HEK293T (cell line): ENCODE measurements around the gene CCDC92.

Experiments used
- CTCF ChIA-PET: fragments of 350-600 bp; formaldehyde crosslinking; extraction: SDS; loops from one replicate; lab custom pipeline; 2021; ENCODE audit warnings: antibody characterized with exemption, inconsistent platforms; lab: Yijun Ruan, JAX
- POLR2A ChIA-PET: fragments of 350-600 bp; formaldehyde crosslinking; extraction: SDS; loops from one replicate; lab custom pipeline; 2020; ENCODE audit warnings: antibody characterized with exemption, inconsistent platforms; lab: Yijun Ruan, JAX
- DNase-seq: peaks from one replicate; pipeline ENCODE4 v3.0.0; 2012; ENCODE audit warnings: mixed read lengths; ENCODE audit errors: extremely low spot score
- ARNT ChIP-seq: fragments of 450-650 bp; IDR thresholded peaks from 2 replicates; pipeline ENCODE4 v1.6.1; 2017; ENCODE audit warnings: mild to moderate bottlenecking
- BHLHE40 ChIP-seq: fragments of 450-650 bp; IDR thresholded peaks from 2 replicates; pipeline ENCODE4 v1.6.1; 2016; ENCODE audit warnings: mild to moderate bottlenecking, moderate library complexity, borderline replicate concordance
- CTBP1 ChIP-seq: fragments of 450-650 bp; IDR thresholded peaks from 2 replicates; pipeline ENCODE4 v1.6.1; 2016; ENCODE audit warnings: borderline replicate concordance
- ELF4 ChIP-seq: fragments of 450-650 bp; IDR thresholded peaks from 2 replicates; pipeline ENCODE4 v1.6.1; 2017; ENCODE audit warnings: antibody characterized with exemption
- FOXA1 ChIP-seq: fragments of 450-650 bp; IDR thresholded peaks from 2 replicates; pipeline ENCODE4 v1.6.1; 2016; ENCODE audit warnings: mild to moderate bottlenecking
- FOXK2 ChIP-seq: fragments of 450-650 bp; IDR thresholded peaks from 2 replicates; pipeline ENCODE4 v1.6.1; 2016; ENCODE audit warnings: mild to moderate bottlenecking
- FOXM1 ChIP-seq: fragments of 450-650 bp; IDR thresholded peaks from 2 replicates; pipeline ENCODE4 v1.6.1; 2017; ENCODE audit warnings: mild to moderate bottlenecking, borderline replicate concordance
- HDGF ChIP-seq: fragments of 450-650 bp; IDR thresholded peaks from 2 replicates; pipeline ENCODE4 v1.6.1; 2017; ENCODE audit warnings: antibody characterized with exemption, borderline replicate concordance
- L3MBTL2 ChIP-seq: fragments of 450-650 bp; conservative IDR thresholded peaks from 2 replicates; pipeline ENCODE4 v1.6.1; 2016; ENCODE audit warnings: mild to moderate bottlenecking
- LEF1 ChIP-seq: fragments of 450-650 bp; IDR thresholded peaks from 2 replicates; pipeline ENCODE4 v1.6.1; 2017; ENCODE audit warnings: mild to moderate bottlenecking, borderline replicate concordance
- NFRKB ChIP-seq: fragments of 450-650 bp; IDR thresholded peaks from 2 replicates; pipeline ENCODE4 v1.6.1; 2016; ENCODE audit warnings: mild to moderate bottlenecking, moderate library complexity
- SP1 ChIP-seq: fragments of 450-650 bp; IDR thresholded peaks from 2 replicates; pipeline ENCODE4 v1.6.1; 2017
- SUZ12 ChIP-seq: fragments of 450-650 bp; IDR thresholded peaks from 2 replicates; pipeline ENCODE4 v1.6.1; 2016; ENCODE audit warnings: mild to moderate bottlenecking
- TARDBP ChIP-seq: fragments of 450-650 bp; IDR thresholded peaks from 2 replicates; pipeline ENCODE4 v1.6.1; 2016
- ZNF384 ChIP-seq: fragments of 450-650 bp; IDR thresholded peaks from 2 replicates; pipeline ENCODE4 v1.6.1; 2016
- TF ChIP-seq, protein P1 (sequence below): fragments of 450-650 bp; IDR thresholded peaks from 2 replicates; pipeline ENCODE4 v1.6.1; 2016

Gene CCDC92

GRCh38 chr12:123934016-123934620, 38.5 kb downstream of the CCDC92 start:
- TF ChIP-seq BHLHE40 (no peak), ARNT (no peak), SP1 (no peak), L3MBTL2 (no peak), FOXA1 (no peak), FOXK2 (no peak)
- TF ChIP-seq, protein P1, sequence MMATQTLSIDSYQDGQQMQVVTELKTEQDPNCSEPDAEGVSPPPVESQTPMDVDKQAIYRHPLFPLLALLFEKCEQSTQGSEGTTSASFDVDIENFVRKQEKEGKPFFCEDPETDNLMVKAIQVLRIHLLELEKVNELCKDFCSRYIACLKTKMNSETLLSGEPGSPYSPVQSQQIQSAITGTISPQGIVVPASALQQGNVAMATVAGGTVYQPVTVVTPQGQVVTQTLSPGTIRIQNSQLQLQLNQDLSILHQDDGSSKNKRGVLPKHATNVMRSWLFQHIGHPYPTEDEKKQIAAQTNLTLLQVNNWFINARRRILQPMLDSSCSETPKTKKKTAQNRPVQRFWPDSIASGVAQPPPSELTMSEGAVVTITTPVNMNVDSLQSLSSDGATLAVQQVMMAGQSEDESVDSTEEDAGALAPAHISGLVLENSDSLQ: no peak
- POLR2A ChIA-PET: no interaction called here
- CTCF ChIA-PET: no interaction called here
- DNase-seq: no peak

DNA sequence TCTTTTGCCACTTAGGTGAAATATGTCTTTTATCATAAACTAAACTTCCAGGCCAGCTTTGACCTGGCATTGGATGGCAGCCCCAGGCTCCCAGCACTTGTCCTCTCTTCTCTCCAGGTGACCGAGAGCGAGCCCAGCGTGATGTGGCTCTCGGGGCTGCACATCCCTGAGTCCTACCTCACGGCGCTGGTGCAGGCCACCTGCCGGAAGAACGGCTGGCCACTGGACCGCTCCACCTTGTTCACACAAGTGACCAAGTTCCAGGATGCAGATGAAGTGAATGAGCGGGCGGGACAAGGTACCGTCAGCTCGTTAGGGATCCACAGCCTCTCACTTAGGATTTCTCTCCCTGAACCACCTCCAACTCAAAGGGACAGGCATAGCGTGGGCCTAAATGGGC, 39.4 kb downstream of the CCDC92 start:
- TF ChIP-seq ZNF384 (no peak), SP1 (no peak), BHLHE40 (no peak), CTBP1 (no peak)
- TF ChIP-seq, protein P1: no peak
- no peak for DNase-seq
- ChIA-PET POLR2A (no interaction called here), CTCF (no interaction called here)

DNA sequence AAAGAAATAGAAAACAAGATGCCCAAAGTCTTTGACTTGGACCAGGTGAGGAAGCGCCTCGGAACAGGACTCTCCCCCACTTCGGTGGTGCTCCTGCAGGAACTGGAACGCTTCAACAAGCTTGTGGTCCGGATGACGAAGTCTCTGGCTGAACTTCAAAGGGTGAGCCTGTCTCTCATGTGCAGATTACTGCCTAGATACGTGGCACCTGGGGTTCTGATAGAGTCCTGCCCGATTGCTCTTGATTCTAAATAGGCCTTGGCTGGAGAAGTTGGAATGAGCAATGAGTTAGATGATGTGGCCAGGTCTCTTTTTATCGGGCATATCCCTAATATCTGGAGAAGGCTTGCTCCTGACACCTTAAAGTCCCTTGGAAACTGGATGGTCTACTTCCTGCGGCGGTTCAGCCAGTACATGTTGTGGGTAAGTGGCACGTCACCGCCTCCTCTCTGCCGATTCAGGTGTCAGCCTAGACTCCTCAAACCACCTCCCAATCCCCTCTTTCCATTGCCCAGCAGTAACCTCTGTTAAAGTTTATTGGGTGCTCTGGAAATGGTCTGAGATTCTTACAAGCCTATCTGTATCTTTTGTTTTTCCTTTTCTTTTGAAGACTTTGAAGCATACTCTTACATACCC, 40.8 kb downstream of the CCDC92 start:
- TF ChIP-seq FOXM1 (no peak), TARDBP (no peak), ELF4 (no peak), FOXA1 (no peak), L3MBTL2 (no peak), NFRKB (no peak), BHLHE40 (no peak), HDGF (no peak), LEF1 (no peak), SUZ12 (no peak), FOXK2 (no peak), ARNT (no peak)
- TF ChIP-seq, protein P1: no peak
- DNase-seq: no peak
- CTCF ChIA-PET: no interaction called here
- POLR2A ChIA-PET: no interaction called here

DNA sequence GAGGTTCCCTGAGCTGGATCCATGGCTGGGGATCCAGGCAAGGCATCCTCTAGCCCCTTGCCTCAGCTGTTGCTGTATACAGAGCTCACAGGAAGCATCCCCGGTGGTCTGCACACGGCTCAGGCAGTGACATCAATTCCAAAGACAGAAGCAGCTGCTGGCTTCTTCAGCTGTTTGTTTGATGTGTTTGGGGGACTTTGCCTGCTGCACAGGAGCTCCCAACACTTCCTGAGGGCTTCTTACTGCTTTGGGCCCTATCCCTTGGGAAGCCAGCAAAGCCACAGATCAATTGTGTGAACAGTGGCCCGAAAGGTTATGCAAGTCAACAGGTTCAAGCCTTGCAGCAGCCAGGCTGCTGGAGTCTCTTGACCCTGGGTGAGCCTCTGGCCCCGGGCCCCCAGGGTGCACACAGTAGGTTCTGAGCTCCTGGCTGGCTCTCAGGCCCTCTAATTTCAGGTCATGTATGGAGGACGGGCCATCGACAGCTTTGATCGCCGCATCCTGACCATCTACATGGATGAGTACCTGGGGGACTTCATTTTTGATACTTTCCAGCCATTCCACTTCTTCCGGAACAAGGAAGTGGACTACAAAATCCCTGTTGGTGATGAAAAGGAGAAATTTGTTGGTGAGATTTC, 42.6 kb downstream of the CCDC92 start:
- no peak for DNase-seq
- POLR2A ChIA-PET: no interaction called here
- CTCF ChIA-PET: interaction anchor here (1.2 kb wide), 1 partner anchor 38 kb away, joined by 4 read pairs; no protein-coding TSS in a partner anchor
- TF ChIP-seq FOXA1 (no peak), FOXK2 (no peak), HDGF (no peak), TARDBP (no peak), LEF1 (no peak), FOXM1 (no peak), BHLHE40 (no peak), ZNF384 (no peak), ELF4 (no peak), NFRKB (no peak), CTBP1 (no peak), L3MBTL2 (no peak), ARNT (no peak), SUZ12 (no peak), SP1 (no peak)
- TF ChIP-seq, protein P1: no peak

DNA sequence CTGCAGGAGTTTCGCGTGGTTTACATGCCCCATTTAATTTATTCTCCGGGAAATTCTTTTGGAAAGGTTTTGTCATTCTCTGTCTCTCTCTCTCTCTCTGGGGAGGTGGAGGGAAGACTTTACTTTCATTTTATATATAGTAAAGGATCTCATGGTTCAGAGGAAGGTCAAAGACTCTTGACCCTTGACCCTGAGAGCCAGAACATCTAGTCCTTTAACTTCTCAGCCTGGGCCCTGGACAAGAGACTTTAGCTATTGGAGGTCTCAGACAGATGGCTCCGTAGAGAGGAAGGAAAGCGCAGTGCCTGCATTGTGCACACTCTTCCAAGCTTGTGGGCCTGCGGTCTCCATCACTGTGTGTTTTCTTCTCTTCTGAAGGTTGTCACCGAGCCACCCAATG, 43.7 kb downstream of the CCDC92 start:
- no peak for DNase-seq
- CTCF ChIA-PET: no interaction called here
- POLR2A ChIA-PET: no interaction called here
- TF ChIP-seq FOXM1 (no peak), SP1 (no peak), SUZ12 (no peak)

DNA sequence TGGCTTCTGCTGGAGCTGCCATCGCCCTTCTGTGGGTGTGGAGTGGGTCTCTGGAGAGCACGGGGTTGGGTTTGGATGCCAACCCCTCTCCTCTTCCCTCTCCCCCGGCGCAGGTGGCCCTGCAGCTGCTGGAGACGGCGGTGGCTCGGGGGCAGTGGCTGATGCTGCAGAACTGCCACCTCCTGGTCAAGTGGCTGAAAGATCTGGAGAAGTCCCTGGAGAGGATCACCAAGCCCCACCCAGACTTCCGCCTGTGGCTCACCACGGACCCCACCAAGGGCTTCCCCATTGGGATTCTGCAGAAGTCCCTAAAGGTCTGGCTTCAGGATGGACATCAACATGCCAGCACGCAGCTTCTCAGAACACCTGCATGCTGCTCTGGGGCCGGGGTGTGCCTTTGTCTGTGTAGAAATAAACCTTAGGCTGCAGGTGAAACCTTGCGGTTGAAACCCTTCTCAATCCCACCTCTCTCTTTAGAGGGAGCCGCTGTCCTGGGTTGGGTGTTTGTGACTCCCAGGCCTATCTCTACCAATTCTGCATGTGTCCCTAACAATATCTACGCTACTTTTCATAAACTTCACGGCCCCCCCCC, 44.3 kb downstream of the CCDC92 start:
- CTCF ChIA-PET: no interaction called here
- POLR2A ChIA-PET: no interaction called here
- TF ChIP-seq FOXM1 (no peak), FOXA1 (no peak)
- TF ChIP-seq, protein P1: no peak
- no peak for DNase-seq
